Stimulated activated naive CD8-positive, alpha-beta T cell treated with anti-CD3 and anti-CD28 coated beads, Interleukin-15, amount 100 ng/mL, for 72 hours (primary cell): ENCODE results near the gene APLF.

Experiments used
- ATAC-seq: fragments of 150-1000 bp; cut with Tn5 transposase; 2 replicates; pipeline ENCODE4 v1.10.0; 2021; ENCODE audit warnings: mild to moderate bottlenecking, moderate library complexity
- DNase-seq, 2 donors: peaks; one replicate each; pipeline ENCODE4 v3.0.0; 2021 to 2022
- H3K27ac Mint-ChIP-seq, 2 donors: one replicate each; pipeline ENCODE4 v1.8.0; 2022; ENCODE audit warnings: mild to moderate bottlenecking in 2 of 2, mixed read lengths in 2 of 2, moderate library complexity in 2 of 2
- H3K27me3 Mint-ChIP-seq: one replicate; pipeline ENCODE4 v1.8.0; 2022; ENCODE audit warnings: mixed read lengths
- H3K4me1 Mint-ChIP-seq: one replicate; pipeline ENCODE4 v1.8.0; 2022; ENCODE audit warnings: mild to moderate bottlenecking, mixed read lengths
- H3K4me3 Mint-ChIP-seq, 2 donors: one replicate each; pipeline ENCODE4 v1.8.0; 2022; ENCODE audit warnings: mild to moderate bottlenecking in 2 of 2, mixed read lengths in 2 of 2, moderate library complexity in 1 of 2
- H3K9me3 Mint-ChIP-seq, 2 donors: one replicate each; pipeline ENCODE4 v1.8.0; 2022; ENCODE audit warnings: mixed read lengths in 2 of 2

The APLF gene

GRCh38 chr2:68458981-68459380 is 8.4 kb upstream of the APLF start:
- H3K9me3 Mint-ChIP-seq: no peaks in the 10 kb centered on the region
- DNase-seq (no peak), ATAC-seq (no peak)
- H3K27me3 Mint-ChIP-seq: no peaks in the 10 kb centered on the region
- H3K4me1 Mint-ChIP-seq: no peaks in the 10 kb centered on the region
- H3K27ac Mint-ChIP-seq: no peak overlapping the region
- H3K4me3 Mint-ChIP-seq: no peak overlapping the region

- no peaks in the 10 kb centered on the region for H3K27me3 Mint-ChIP-seq
- ATAC-seq (no peak), DNase-seq (no peak)
- H3K4me3 Mint-ChIP-seq: no peak overlapping the region
- no peak overlapping the region for H3K27ac Mint-ChIP-seq
- peaks cover 26% of the 10 kb centered on the region for H3K4me1 Mint-ChIP-seq
- no peaks in the 10 kb centered on the region for H3K9me3 Mint-ChIP-seq
Observed at GRCh38 chr2:68463287-68463877, 4.0 kb upstream of the APLF start.

- Mint-ChIP-seq H3K9me3 (no peaks in the 10 kb centered on the region), H3K4me3 (no peak overlapping the region), H3K27ac (no peak overlapping the region), H3K27me3 (no peaks in the 10 kb centered on the region), H3K4me1 (peaks cover 39% of the 10 kb centered on the region)
- DNase-seq: no peak
- ATAC-seq: no peak
Observed at GRCh38 chr2:68464651-68465050, 2.7 kb upstream of the APLF start.

- H3K27ac Mint-ChIP-seq: no peak overlapping the region
- no peaks in the 10 kb centered on the region for H3K9me3 Mint-ChIP-seq
- H3K27me3 Mint-ChIP-seq: no peaks in the 10 kb centered on the region
- DNase-seq: peak; percentile 34 to 63
- peak overlapping the region in 1 of 2 donors; percentile 98 for H3K4me3 Mint-ChIP-seq
- peak; percentile 30 for ATAC-seq
- peaks cover 45% of the 10 kb centered on the region for H3K4me1 Mint-ChIP-seq
Observed at GRCh38 chr2:68465081-68465916, 2.1 kb upstream of the APLF start.

- Mint-ChIP-seq H3K27me3 (no peaks in the 10 kb centered on the region), H3K9me3 (no peaks in the 10 kb centered on the region)
- peak; percentile 40 to 64 for DNase-seq
Observed at GRCh38 chr2:68466361-68466777, 1.0 kb upstream of the APLF start.

GRCh38 chr2:68466778-68467076 is 658 bp upstream of the APLF start:
- no peak for ATAC-seq
- peak overlapping the region; percentile 98 to 99 for H3K27ac Mint-ChIP-seq
- no peaks in the 10 kb centered on the region for H3K27me3 Mint-ChIP-seq
- H3K4me1 Mint-ChIP-seq: peaks cover 46% of the 10 kb centered on the region
- DNase-seq: no peak
- H3K9me3 Mint-ChIP-seq: no peaks in the 10 kb centered on the region
- H3K4me3 Mint-ChIP-seq: peak overlapping the region; percentile 98 to 100

More at GRCh38 chr2:68466361-68466777, 1.0 kb upstream of the APLF start:
- Mint-ChIP-seq H3K4me3 (peak overlapping the region; percentile 98 to 100), H3K27ac (peak overlapping the region; percentile 98 to 99), H3K4me1 (peaks cover 45% of the 10 kb centered on the region)
- peak; percentile 29 for ATAC-seq

- peak overlapping the region; percentile 98 to 100 for H3K4me3 Mint-ChIP-seq
Observed at GRCh38 chr2:68468801-68469200, 1.4 kb downstream of the APLF start.

GRCh38 chr2:68469935-68470334 is 2.5 kb downstream of the APLF start:
- Mint-ChIP-seq H3K27me3 (no peaks in the 10 kb centered on the region), H3K27ac (peak overlapping the region in 1 of 2 donors; percentile 20), H3K4me1 (peaks cover 58% of the 10 kb centered on the region), H3K9me3 (no peaks in the 10 kb centered on the region), H3K4me3 (peak overlapping the region in 1 of 2 donors; percentile 35)
- DNase-seq (no peak), ATAC-seq (no peak)

More at GRCh38 chr2:68468801-68469200, 1.4 kb downstream of the APLF start:
- H3K27ac Mint-ChIP-seq: no peak overlapping the region
- peaks cover 62% of the 10 kb centered on the region for H3K4me1 Mint-ChIP-seq
- no peaks in the 10 kb centered on the region for H3K9me3 Mint-ChIP-seq
- H3K27me3 Mint-ChIP-seq: no peaks in the 10 kb centered on the region
- no peak for DNase-seq
- no peak for ATAC-seq

GRCh38 chr2:68471385-68471784 is 4.0 kb downstream of the APLF start:
- Mint-ChIP-seq H3K4me1 (peaks cover 44% of the 10 kb centered on the region), H3K27me3 (no peaks in the 10 kb centered on the region), H3K27ac (no peak overlapping the region), H3K9me3 (no peaks in the 10 kb centered on the region), H3K4me3 (no peak overlapping the region)
- DNase-seq (no peak), ATAC-seq (no peak)

- H3K4me3 Mint-ChIP-seq: no peak overlapping the region
- no peaks in the 10 kb centered on the region for H3K27me3 Mint-ChIP-seq
- no peak for DNase-seq
- no peak for ATAC-seq
- peaks cover 38% of the 10 kb centered on the region for H3K4me1 Mint-ChIP-seq
- no peak overlapping the region for H3K27ac Mint-ChIP-seq
- H3K9me3 Mint-ChIP-seq: no peaks in the 10 kb centered on the region
Observed at GRCh38 chr2:68472796-68473414, 5.5 kb downstream of the APLF start.

- Mint-ChIP-seq H3K4me3 (no peak overlapping the region), H3K27ac (no peak overlapping the region), H3K4me1 (peaks cover 21% of the 10 kb centered on the region), H3K9me3 (no peaks in the 10 kb centered on the region), H3K27me3 (no peaks in the 10 kb centered on the region)
- ATAC-seq (no peak), DNase-seq (no peak)
Observed at GRCh38 chr2:68475110-68475509, 7.7 kb downstream of the APLF start.

GRCh38 chr2:68475576-68475975 is 8.2 kb downstream of the APLF start:
- Mint-ChIP-seq H3K27me3 (no peaks in the 10 kb centered on the region), H3K4me1 (peaks cover 24% of the 10 kb centered on the region), H3K27ac (no peak overlapping the region), H3K9me3 (no peaks in the 10 kb centered on the region), H3K4me3 (no peak overlapping the region)
- DNase-seq: no peak
- no peak for ATAC-seq

- H3K4me3 Mint-ChIP-seq: no peak overlapping the region
- ATAC-seq (no peak), DNase-seq (no peak)
- H3K4me1 Mint-ChIP-seq: peaks cover 30% of the 10 kb centered on the region
- no peaks in the 10 kb centered on the region for H3K9me3 Mint-ChIP-seq
- no peaks in the 10 kb centered on the region for H3K27me3 Mint-ChIP-seq
- no peak overlapping the region for H3K27ac Mint-ChIP-seq
Observed at GRCh38 chr2:68476454-68476853, 9.1 kb downstream of the APLF start.

GRCh38 chr2:68478688-68479087 is 11.3 kb downstream of the APLF start:
- Mint-ChIP-seq H3K4me3 (no peak overlapping the region), H3K27ac (no peak overlapping the region), H3K9me3 (no peaks in the 10 kb centered on the region)

GRCh38 chr2:68482296-68482820 is 15.0 kb downstream of the APLF start:
- Mint-ChIP-seq H3K27me3 (no peaks in the 10 kb centered on the region), H3K4me1 (peaks cover 13% of the 10 kb centered on the region), H3K27ac (no peak overlapping the region), H3K4me3 (no peak overlapping the region), H3K9me3 (no peaks in the 10 kb centered on the region)
- DNase-seq (no peak), ATAC-seq (no peak)

More at GRCh38 chr2:68478688-68479087, 11.3 kb downstream of the APLF start:
- DNase-seq: no peak
- peaks cover 13% of the 10 kb centered on the region for H3K4me1 Mint-ChIP-seq
- no peak for ATAC-seq
- H3K27me3 Mint-ChIP-seq: no peaks in the 10 kb centered on the region

GRCh38 chr2:68483011-68483410 is 15.6 kb downstream of the APLF start:
- H3K4me3 Mint-ChIP-seq: no peak overlapping the region
- H3K27ac Mint-ChIP-seq: no peak overlapping the region
- peaks cover 13% of the 10 kb centered on the region for H3K4me1 Mint-ChIP-seq
- no peak for DNase-seq
- H3K27me3 Mint-ChIP-seq: no peaks in the 10 kb centered on the region
- no peaks in the 10 kb centered on the region for H3K9me3 Mint-ChIP-seq
- no peak for ATAC-seq
